ENCODE results near the gene RARB. TPM values are rescaled to one million over a fixed set of nuclear protein-coding genes. Genes with fewer than 3 reads are reported as not detected.

The RARB gene
- total RNA-seq, 4 donors from 2014 or later, result 2.6 to 11.2 (median 3.4) TPM

GRCh38 chr3:25527801-25528200, 99.7 kb downstream of the RARB start:
- ATAC-seq (ENCODE audit: low FRiP score) (no peak), DNase-seq (ENCODE audit: low spot score) (no peak)
- TF ChIP-seq CTCF (IDR thresholded peaks at IDR 0.05), result no peak

GRCh38 chr3:25531971-25532370, 103.9 kb downstream of the RARB start:
- no peak for TF ChIP-seq CTCF (IDR thresholded peaks at IDR 0.05)
- DNase-seq (ENCODE audit: low spot score) (no peak), ATAC-seq (ENCODE audit: low FRiP score) (no peak)

GRCh38 chr3:25532431-25533162, 104.5 kb downstream of the RARB start:
- DNase-seq (ENCODE audit: low spot score) (no peak), ATAC-seq (ENCODE audit: low FRiP score) (no peak)
- TF ChIP-seq CTCF (IDR thresholded peaks at IDR 0.05), result no peak

GRCh38 chr3:25533399-25533798, 105.3 kb downstream of the RARB start:
- ATAC-seq (ENCODE audit: low FRiP score) (no peak), DNase-seq (ENCODE audit: low spot score) (no peak)
- TF ChIP-seq CTCF (IDR thresholded peaks at IDR 0.05), result no peak

GRCh38 chr3:25534007-25534406, 105.9 kb downstream of the RARB start:
- no peak for ATAC-seq (ENCODE audit: low FRiP score)
- no peak for TF ChIP-seq CTCF (IDR thresholded peaks at IDR 0.05)
- DNase-seq (ENCODE audit: low spot score), result no peak

- no peak for TF ChIP-seq CTCF (IDR thresholded peaks at IDR 0.05)
These were observed 108.7 kb downstream of the RARB start for GRCh38 chr3:25536521-25537391.

More at GRCh38 chr3:25536521-25537391, 108.7 kb downstream of the RARB start:
- DNase-seq (ENCODE audit: low spot score) (no peak), ATAC-seq (ENCODE audit: low FRiP score) (no peak)
